OCI-M2 (cell line): ENCODE measurements around the gene MATN4.
"Not testable (repeated sequence)": the region's sequence is repeated elsewhere in the genome, so short reads cannot be mapped to it uniquely, and the experiment has no call there.

ENCODE experiments used
- DNase-seq: peaks from one replicate; lab custom pipeline; 2025; ENCODE audit not compliant: unreplicated experiment; lab: John Stamatoyannopoulos, UW

MATN4 gene

GRCh38 chr20:45308117-45308778 lies at the start of gene MATN4:
Gene MATN4 (minus strand): TSS chr20:45308299. CDS start chr20:45305582, 2,717 bp downstream.
- no peak for DNase-seq

GRCh38 chr20:45355209-45356084 lies 47.3 kb upstream of the MATN4 start:
- no peak for DNase-seq

GRCh38 chr20:45354423-45355208 lies 46.5 kb upstream of the MATN4 start:
- DNase-seq: no peak

GRCh38 chr20:45353746-45354145 lies 45.6 kb upstream of the MATN4 start:
- no peak for DNase-seq

GRCh38 chr20:45352729-45353128 lies 44.6 kb upstream of the MATN4 start:
- no peak for DNase-seq

- not testable (repeated sequence) for DNase-seq
These were observed 42.7 kb upstream of the MATN4 start for GRCh38 chr20:45350795-45351194.

- no peak for DNase-seq
These were observed 42.1 kb upstream of the MATN4 start for GRCh38 chr20:45350217-45350616.

- DNase-seq: no peak
These were observed 40.1 kb upstream of the MATN4 start, which contains the start of gene SDC4 for GRCh38 chr20:45347936-45348778. Gene SDC4 (minus strand): TSS chr20:45348424. CDS start chr20:45348384, 40 bp downstream.

- no peak for DNase-seq
These were observed 39.3 kb upstream of the MATN4 start for GRCh38 chr20:45347297-45347935.

- no peak for DNase-seq
These were observed 38.8 kb upstream of the MATN4 start for GRCh38 chr20:45346851-45347250.

- DNase-seq: no peak
These were observed 38.2 kb upstream of the MATN4 start for GRCh38 chr20:45346291-45346718.

- no peak for DNase-seq
These were observed 37.2 kb upstream of the MATN4 start for GRCh38 chr20:45345104-45345936.

GRCh38 chr20:45344168-45344860 lies 36.2 kb upstream of the MATN4 start:
- no peak for DNase-seq

GRCh38 chr20:45343532-45344167 lies 35.6 kb upstream of the MATN4 start:
- no peak for DNase-seq

GRCh38 chr20:45342855-45343531 lies 34.9 kb upstream of the MATN4 start:
- DNase-seq: no peak

- no peak for DNase-seq
These were observed 34.1 kb upstream of the MATN4 start for GRCh38 chr20:45341939-45342854.
